Posterior vena cava (tissue), 2 donors: Measurements from ENCODE around the gene COL6A3. TPM values are rescaled to one million over a fixed set of nuclear protein-coding genes. Genes with fewer than 3 reads are reported as not detected.
A peak's percentile ranks its signal among the peaks of the same experiment; 100 is the strongest.

Experiments used
- DNase-seq: peaks from one replicate; pipeline ENCODE4 v3.0.0-alpha.2; 2020; ENCODE audit warnings: low spot score
- intact Hi-C, 2 donors: fragments of 100-400 bp; cut with DNase I; formaldehyde crosslinking; loops; one replicate each; pipeline versions ENCODE4 v1.14.1 to v1.14.2; 2022 to 2023
- long read RNA-seq, 2 donors: library from polyadenylated mRNA; unstranded; transcript quantifications; one replicate each; pipeline ENCODE4 v2.0.0, GENCODE V29; 2020 to 2021
- total RNA-seq, 2 donors: library from RNA; stranded (reverse); fragmentation: NEBNext Ultra II Directional; extraction: Animal tissue kit (Norgen Biotek cat#: 25700); gene quantifications; one replicate each; pipeline ENCODE4 v1.2.1, GENCODE V29; 2021
- donor health status: DM: yes; HTN: yes; CAD: no.
- donor health status: DM: yes; HTN: yes; CAD: no.

The COL6A3 gene, protein sequence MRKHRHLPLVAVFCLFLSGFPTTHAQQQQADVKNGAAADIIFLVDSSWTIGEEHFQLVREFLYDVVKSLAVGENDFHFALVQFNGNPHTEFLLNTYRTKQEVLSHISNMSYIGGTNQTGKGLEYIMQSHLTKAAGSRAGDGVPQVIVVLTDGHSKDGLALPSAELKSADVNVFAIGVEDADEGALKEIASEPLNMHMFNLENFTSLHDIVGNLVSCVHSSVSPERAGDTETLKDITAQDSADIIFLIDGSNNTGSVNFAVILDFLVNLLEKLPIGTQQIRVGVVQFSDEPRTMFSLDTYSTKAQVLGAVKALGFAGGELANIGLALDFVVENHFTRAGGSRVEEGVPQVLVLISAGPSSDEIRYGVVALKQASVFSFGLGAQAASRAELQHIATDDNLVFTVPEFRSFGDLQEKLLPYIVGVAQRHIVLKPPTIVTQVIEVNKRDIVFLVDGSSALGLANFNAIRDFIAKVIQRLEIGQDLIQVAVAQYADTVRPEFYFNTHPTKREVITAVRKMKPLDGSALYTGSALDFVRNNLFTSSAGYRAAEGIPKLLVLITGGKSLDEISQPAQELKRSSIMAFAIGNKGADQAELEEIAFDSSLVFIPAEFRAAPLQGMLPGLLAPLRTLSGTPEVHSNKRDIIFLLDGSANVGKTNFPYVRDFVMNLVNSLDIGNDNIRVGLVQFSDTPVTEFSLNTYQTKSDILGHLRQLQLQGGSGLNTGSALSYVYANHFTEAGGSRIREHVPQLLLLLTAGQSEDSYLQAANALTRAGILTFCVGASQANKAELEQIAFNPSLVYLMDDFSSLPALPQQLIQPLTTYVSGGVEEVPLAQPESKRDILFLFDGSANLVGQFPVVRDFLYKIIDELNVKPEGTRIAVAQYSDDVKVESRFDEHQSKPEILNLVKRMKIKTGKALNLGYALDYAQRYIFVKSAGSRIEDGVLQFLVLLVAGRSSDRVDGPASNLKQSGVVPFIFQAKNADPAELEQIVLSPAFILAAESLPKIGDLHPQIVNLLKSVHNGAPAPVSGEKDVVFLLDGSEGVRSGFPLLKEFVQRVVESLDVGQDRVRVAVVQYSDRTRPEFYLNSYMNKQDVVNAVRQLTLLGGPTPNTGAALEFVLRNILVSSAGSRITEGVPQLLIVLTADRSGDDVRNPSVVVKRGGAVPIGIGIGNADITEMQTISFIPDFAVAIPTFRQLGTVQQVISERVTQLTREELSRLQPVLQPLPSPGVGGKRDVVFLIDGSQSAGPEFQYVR (N-terminal part only)
- total RNA-seq, result 100 to 1,000 TPM; 485 to 835 TPM
- long read RNA-seq, donor 1, full-length matches to known transcripts, result 4 of 401 reads
- long read RNA-seq, donor 1, partial matches to known transcripts, result 359 of 401 reads
- long read RNA-seq, donor 1, other reads (novel, unspliced or antisense), result 38 of 401 reads
- long read RNA-seq, donor 2, full-length matches to known transcripts, result 2 of 141 reads
- long read RNA-seq, donor 2, partial matches to known transcripts, result 126 of 141 reads
- long read RNA-seq, donor 2, other reads (novel, unspliced or antisense), result 13 of 141 reads

- peak; percentile 90 for DNase-seq
- intact Hi-C loops, result loop anchor here (5.0 to 10.0 kb wide), 2 partner anchors 38 to 61 kb away; no protein-coding TSS in a partner anchor
Observed at GRCh38 chr2:237413777-237414661, at the start of gene COL6A3. Gene COL6A3, minus strand, starts transcription at chr2:237414164. Its CDS starts 17,347 bp downstream, at chr2:237396817.

GRCh38 chr2:237459741-237460174, 45.8 kb upstream of the COL6A3 start:
- intact Hi-C loops, result no loop called here

DNA sequence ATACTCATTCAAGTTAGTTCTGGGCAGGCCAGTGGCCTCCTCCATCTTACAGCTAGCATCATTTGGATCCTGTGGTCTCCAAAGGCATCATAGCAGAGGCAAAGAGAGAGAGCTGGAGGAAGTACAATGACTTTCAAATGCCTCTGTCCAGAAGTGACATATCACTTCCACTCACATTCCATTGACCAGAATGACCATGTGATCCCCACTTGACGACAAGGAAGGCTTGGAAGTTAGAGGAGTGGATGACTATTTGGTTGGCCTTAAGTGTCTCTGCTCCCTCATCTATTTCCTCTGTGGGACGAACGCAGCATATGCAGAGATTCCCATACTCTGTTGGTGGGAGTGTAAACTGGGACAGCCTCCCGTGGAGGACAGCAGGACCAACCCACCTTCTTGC, 45.3 kb upstream of the COL6A3 start:
- no peak for DNase-seq
- intact Hi-C loops, result no loop called here

More at GRCh38 chr2:237459741-237460174, 45.8 kb upstream of the COL6A3 start:
- no peak for DNase-seq

DNA sequence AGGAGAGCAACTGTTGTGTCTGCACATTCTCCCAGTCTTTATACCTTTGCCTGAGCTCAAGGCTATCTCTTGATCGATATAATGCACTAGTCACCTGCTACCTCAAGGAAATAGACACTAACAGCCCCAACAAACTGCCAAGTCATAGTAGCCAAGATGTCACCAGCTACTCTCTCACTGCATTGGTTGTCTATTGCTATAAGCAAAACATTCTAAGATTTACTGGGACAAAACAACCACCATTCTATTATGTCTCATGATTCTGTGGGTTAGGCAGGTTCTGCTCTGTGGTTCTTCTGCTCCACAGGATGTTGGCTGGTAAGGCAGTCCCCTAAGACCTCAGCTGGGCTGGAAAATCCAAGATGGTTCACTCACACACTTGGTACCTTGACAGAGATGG, 44.6 kb upstream of the COL6A3 start:
- intact Hi-C loops, result no loop called here
- DNase-seq, result no peak

DNA sequence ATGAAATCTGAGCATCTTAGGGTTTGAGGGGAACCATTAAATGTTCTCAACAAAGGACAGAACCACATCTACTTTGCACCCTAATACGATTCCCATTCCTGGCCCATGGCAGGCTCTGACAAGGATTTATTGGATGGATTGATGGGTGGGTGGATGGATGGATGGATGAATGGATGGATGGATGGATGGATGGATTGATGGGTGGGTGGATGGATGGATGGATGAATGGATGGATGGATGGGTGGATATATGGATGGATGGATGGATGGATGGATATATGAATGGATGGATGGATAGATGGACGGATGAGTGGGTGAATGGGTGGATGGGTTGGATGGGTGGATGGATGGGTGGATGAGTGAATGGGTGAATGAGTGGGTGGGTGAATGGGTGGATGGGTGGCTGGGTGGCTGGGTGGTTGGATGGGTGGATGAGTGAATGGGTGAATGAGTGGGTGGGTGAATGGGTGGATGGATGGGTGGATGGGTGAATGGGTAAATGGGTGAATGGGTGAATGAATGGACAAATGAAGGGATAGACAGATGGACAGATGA, 43.5 kb upstream of the COL6A3 start:
- DNase-seq, result no peak
- intact Hi-C loops, result no loop called here

- DNase-seq, result no peak
- intact Hi-C loops, result no loop called here
Observed at GRCh38 chr2:237456200-237456843, 42.4 kb upstream of the COL6A3 start.

GRCh38 chr2:237455764-237456163, 41.8 kb upstream of the COL6A3 start:
- intact Hi-C loops, result no loop called here
- no peak for DNase-seq

GRCh38 chr2:237453671-237454070, 39.7 kb upstream of the COL6A3 start:
- no peak for DNase-seq
- intact Hi-C loops, result loop anchor here in 1 of 2 donors (5.0 kb wide), 1 partner anchor 41 kb away; the partner anchor contains the start of gene COL6A3

GRCh38 chr2:237452861-237453260, 38.9 kb upstream of the COL6A3 start:
- no peak for DNase-seq
- intact Hi-C loops, result loop anchor here in 1 of 2 donors (5.0 kb wide), 1 partner anchor 41 kb away; the partner anchor contains the start of gene COL6A3

- intact Hi-C loops, result loop anchor here in 1 of 2 donors (5.0 kb wide), 1 partner anchor 40 kb away; the partner anchor contains the start of gene COL6A3
- no peak for DNase-seq
Observed at GRCh38 chr2:237451643-237452469, 37.9 kb upstream of the COL6A3 start.

DNA sequence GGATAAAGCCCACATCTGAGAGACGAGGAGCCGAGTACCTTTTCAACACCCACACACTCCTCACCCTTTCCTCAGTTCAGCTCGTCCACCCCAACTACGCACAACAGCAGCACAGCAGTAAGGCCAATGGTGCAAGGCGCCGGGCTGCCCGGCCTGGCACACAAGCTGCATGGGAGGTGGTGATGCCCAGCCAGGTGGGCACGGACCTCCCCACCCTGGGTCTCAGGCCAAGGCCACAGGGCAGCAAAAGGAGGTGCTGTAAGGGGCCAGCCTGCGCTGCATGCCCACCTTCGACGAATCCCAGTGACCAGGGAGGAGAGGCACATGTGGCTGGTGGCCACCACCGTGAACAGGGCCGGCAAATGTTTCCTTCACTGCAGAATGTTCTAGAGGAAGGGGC, 36.6 kb upstream of the COL6A3 start:
- intact Hi-C loops, result loop anchor here in 1 of 2 donors (5.0 kb wide), 1 partner anchor 38 kb away; the partner anchor contains the start of gene COL6A3
- no peak for DNase-seq

DNA sequence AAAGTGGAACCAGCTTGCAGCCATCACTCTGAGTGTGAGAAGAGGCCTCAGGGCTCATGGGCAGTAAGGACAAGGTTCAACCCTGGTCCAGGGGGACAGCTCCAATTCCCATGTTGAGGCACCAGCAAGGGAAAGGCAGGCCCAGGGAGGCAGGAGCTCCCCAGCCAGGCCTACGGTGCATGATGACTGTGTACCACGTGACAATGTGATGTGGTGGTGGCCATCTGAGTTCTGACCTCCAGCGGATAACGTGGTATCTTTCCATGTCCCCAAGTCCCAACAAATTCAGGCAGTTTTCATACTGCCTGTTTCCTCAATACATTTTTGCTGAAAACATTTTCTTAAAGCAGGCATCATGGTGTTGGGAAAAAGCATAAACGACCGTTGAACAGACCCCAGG, 36.1 kb upstream of the COL6A3 start:
- no peak for DNase-seq
- intact Hi-C loops, result loop anchor here in 1 of 2 donors (5.0 kb wide), 1 partner anchor 38 kb away; the partner anchor contains the start of gene COL6A3

DNA sequence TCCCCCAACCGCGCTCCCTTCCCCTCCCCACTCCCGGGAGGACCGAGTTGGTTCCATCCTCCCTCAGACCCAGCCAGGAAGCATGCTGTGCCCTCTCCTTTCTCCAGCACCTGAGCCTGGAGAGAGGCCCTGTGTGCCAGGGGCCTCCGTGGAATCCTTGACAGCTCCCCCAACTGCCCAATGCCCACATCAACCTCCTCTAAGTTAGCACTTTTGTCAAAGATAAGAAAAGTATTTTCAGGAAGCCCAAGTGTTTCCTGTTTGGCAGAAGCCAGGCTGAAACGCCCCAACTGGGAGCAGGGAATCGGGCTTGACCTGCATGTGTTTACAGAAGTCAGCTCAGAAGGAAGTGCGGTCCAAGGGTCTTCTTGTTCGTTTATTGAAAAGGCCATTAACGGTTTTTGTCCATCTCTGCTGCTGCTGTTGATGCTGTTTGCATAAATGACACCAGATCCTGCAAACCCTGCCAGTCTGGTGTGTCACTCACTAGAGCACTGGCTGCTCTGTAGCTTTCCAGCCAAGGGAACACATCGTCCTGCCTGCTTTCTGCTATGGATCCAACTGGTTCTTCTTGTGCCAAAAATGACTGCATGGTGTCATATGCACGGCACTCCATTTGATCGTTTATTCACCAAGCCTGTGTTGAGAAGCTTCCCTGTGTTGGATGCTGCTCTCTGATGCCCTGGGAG, 35.4 kb upstream of the COL6A3 start:
- no peak for DNase-seq
- intact Hi-C loops, result no loop called here

DNA sequence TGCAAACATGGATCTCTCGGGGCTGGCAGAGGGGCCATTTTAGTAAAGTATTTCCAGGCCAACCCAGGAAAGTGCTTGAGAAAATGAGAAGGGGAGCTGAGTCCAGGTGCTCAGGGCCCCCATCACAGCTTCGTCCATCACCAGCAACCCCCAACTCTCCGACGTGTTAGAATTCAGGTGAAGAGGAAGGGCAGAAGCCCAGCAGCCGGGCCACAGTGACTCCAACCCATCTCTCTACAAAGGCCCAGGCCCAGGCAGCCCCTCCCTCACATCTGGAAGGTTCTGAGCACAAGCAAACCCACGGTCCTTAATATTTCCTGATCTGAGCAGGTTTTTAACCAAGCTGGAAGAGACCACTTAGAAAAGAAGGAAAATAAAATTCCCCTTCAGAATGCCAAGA, 34.7 kb upstream of the COL6A3 start:
- intact Hi-C loops, result no loop called here
- DNase-seq, result no peak

GRCh38 chr2:237448171-237448570, 34.2 kb upstream of the COL6A3 start:
- no peak for DNase-seq
- intact Hi-C loops, result no loop called here
